Stimulated activated CD4-positive, alpha-beta T cell treated with anti-CD3 and anti-CD28 coated beads, Interleukin-1b, Interleukin-23, amount 100 ng/mL, for 1 hour (primary cell): ENCODE data around the gene MCF2L2.

Experiments
- DNase-seq, 2 donors: peaks; one replicate each; pipeline ENCODE4 v3.0.0-alpha.2; 2020; ENCODE audit warnings: low read depth in 2 of 2

MCF2L2 gene

GRCh38 chr3:183129243-183129642, 299.2 kb downstream of the MCF2L2 start:
- no peak for DNase-seq

- no peak for DNase-seq
Observed at GRCh38 chr3:183128709-183129108, 299.7 kb downstream of the MCF2L2 start.
